Measurements from ENCODE around the gene QRICH2. TPM values are rescaled to one million over a fixed set of nuclear protein-coding genes. Genes with fewer than 3 reads are reported as not detected.

QRICH2 gene
- total RNA-seq, 4 donors from 2014 or later = 1.6 to 2.6 (median 2.0) TPM

DNA sequence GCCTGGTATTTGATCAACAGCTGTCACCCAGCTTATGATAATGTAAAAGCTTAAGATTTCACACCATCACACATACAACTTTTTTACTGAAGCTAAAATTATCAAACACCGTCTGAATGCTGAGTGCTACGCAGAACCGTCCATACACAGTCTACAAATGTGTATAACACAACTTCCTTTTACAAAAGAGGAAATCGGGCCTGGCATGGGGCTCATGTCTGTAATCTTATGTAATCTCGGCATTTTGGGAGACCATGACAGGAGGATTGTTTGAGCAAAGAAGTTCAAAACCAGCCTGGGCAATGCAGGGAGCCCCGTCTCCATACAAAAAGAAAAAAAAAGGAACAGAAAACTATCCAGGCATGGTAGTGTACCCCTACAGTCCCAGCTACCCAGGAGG is 19.6 kb upstream of the QRICH2 start:
- peaks cover 0 to 33% (median 9%) of the 10 kb centered on the region in 4 donors for H3K36me3 ChIP-seq
- TF ChIP-seq, protein P1, sequence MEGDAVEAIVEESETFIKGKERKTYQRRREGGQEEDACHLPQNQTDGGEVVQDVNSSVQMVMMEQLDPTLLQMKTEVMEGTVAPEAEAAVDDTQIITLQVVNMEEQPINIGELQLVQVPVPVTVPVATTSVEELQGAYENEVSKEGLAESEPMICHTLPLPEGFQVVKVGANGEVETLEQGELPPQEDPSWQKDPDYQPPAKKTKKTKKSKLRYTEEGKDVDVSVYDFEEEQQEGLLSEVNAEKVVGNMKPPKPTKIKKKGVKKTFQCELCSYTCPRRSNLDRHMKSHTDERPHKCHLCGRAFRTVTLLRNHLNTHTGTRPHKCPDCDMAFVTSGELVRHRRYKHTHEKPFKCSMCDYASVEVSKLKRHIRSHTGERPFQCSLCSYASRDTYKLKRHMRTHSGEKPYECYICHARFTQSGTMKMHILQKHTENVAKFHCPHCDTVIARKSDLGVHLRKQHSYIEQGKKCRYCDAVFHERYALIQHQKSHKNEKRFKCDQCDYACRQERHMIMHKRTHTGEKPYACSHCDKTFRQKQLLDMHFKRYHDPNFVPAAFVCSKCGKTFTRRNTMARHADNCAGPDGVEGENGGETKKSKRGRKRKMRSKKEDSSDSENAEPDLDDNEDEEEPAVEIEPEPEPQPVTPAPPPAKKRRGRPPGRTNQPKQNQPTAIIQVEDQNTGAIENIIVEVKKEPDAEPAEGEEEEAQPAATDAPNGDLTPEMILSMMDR (IDR thresholded peaks at IDR 0.05) = no peak
- no peak for TF ChIP-seq POLR2A (IDR thresholded peaks at IDR 0.05)
- TF ChIP-seq POLR2AphosphoS5 (IDR thresholded peaks at IDR 0.05) = no peak
- TF ChIP-seq EP300 (IDR thresholded peaks at IDR 0.05; ENCODE audit: low read depth) = no peak
- in situ Hi-C loops (cut with MboI; ENCODE audit: low pct_ligation_motif_present in 1 of 4, low pct_unique_long_range_greater_than_20kb in 1 of 4, low sequenced_read_pairs in 3 of 4) = no loop called here

GRCh38 chr17:76326306-76326705 is 18.2 kb upstream of the QRICH2 start:
- 87 to 100% methylated on average over 1 of the region's 1 CpG for WGBS, 2 donors (ENCODE audit: low coverage in 1 of 2)
- Histone ChIP-seq H3K27ac (no peak overlapping the region), H3K27me3 (no peaks in the 10 kb centered on the region), H3K9me3 (no peaks in the 10 kb centered on the region), H3K36me3 (peaks cover 0 to 25% (median 9%) of the 10 kb centered on the region in 4 donors), H3K4me1 (peaks cover 0 to 7% (median 6%) of the 10 kb centered on the region in 4 donors), H3K4me3 (no peak overlapping the region)
- no peak for TF ChIP-seq POLR2AphosphoS5 (IDR thresholded peaks at IDR 0.05)
- TF ChIP-seq EP300 (IDR thresholded peaks at IDR 0.05; ENCODE audit: low read depth) = no peak
- no peak for TF ChIP-seq POLR2A (IDR thresholded peaks at IDR 0.05)
- TF ChIP-seq, protein P1 (IDR thresholded peaks at IDR 0.05) = no peak
- in situ Hi-C loops (cut with MboI; ENCODE audit: low pct_ligation_motif_present in 1 of 4, low pct_unique_long_range_greater_than_20kb in 1 of 4, low sequenced_read_pairs in 3 of 4) (no loop called here), intact Hi-C loops (cut with DNase I; ENCODE audit: low total_unique reads) (no loop called here)
- no peak for DNase-seq

More for the DNA sequence above, 19.6 kb upstream of the QRICH2 start:
- 86 to 89% methylated on average over 6 of the region's 6 CpGs for WGBS, 2 donors (ENCODE audit: low coverage in 1 of 2)
- Histone ChIP-seq H3K9me3 (no peaks in the 10 kb centered on the region), H3K4me1 (peaks cover 0 to 13% (median 6%) of the 10 kb centered on the region in 4 donors), H3K27ac (no peak overlapping the region), H3K4me3 (no peak overlapping the region), H3K27me3 (no peaks in the 10 kb centered on the region)
- no peak for DNase-seq
- intact Hi-C loops (cut with DNase I; ENCODE audit: low total_unique reads) = no loop called here

DNA sequence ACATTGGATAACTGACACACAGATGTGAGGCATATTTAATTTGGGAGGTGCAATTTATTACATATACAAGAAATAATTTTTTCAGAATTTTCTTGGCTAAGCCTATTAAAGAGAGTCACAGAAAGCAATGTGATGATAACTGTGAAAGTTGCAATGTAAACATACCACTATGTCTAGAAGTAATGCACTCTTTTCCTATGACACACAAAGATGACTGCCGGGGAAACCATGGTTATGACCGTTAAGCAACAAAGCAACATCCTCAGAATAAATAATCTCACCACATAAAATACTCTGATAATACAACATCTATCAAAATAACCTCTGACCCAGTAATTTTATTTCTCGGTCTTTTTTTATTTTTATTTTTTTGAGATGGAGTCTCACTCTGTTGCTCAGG is 10.5 kb upstream of the QRICH2 start:
- in situ Hi-C loops (cut with MboI; ENCODE audit: low pct_ligation_motif_present in 1 of 4, low pct_unique_long_range_greater_than_20kb in 1 of 4, low sequenced_read_pairs in 3 of 4) = no loop called here

DNA sequence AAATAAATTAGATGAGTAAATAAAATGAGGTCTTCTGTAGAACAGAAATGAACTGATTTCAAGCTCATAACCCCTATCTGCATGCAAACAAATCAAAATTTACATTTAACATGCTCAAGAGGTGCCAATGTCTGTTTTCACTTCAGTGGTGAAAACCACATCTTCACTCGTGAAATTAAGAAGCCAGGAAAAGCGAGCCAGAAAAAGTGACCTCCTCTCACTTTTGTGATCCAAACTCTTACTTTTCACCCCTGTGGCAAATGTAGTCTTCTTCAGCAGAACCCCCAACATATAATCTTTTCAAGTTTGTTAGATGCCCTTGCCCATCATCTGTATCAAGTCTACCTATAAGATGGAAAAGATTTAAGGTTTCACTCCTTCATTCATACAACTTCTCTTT is 9.5 kb upstream of the QRICH2 start:
- no peak overlapping the region for H3K27ac ChIP-seq
- WGBS, 2 donors (ENCODE audit: low coverage in 1 of 2) = 91% methylated on average over 2 of the region's 2 CpGs
- no peak for DNase-seq
- H3K9me3 ChIP-seq = no peaks in the 10 kb centered on the region
- H3K4me1 ChIP-seq = no peaks in the 10 kb centered on the region
- no peaks in the 10 kb centered on the region for H3K27me3 ChIP-seq
- H3K36me3 ChIP-seq = peaks cover 0 to 8% (median under 1%) of the 10 kb centered on the region in 4 donors
- H3K4me3 ChIP-seq = no peak overlapping the region
- intact Hi-C loops (cut with DNase I; ENCODE audit: low total_unique reads) = no loop called here
- in situ Hi-C loops (cut with MboI; ENCODE audit: low pct_ligation_motif_present in 1 of 4, low pct_unique_long_range_greater_than_20kb in 1 of 4, low sequenced_read_pairs in 3 of 4) = no loop called here
- TF ChIP-seq POLR2AphosphoS5 (IDR thresholded peaks at IDR 0.05) (no peak), EP300 (IDR thresholded peaks at IDR 0.05; ENCODE audit: low read depth) (no peak), POLR2A (IDR thresholded peaks at IDR 0.05) (no peak)
- TF ChIP-seq, protein P1 (IDR thresholded peaks at IDR 0.05) = no peak

More for the DNA sequence above, 10.5 kb upstream of the QRICH2 start:
- Histone ChIP-seq H3K27ac (no peak overlapping the region), H3K4me3 (no peak overlapping the region), H3K27me3 (no peaks in the 10 kb centered on the region), H3K36me3 (peaks cover 0 to 4% (median 0%) of the 10 kb centered on the region in 4 donors), H3K9me3 (no peaks in the 10 kb centered on the region), H3K4me1 (no peaks in the 10 kb centered on the region)
- WGBS, 2 donors (ENCODE audit: low coverage in 1 of 2) = 83 to 91% methylated on average over 3 of the region's 3 CpGs
- intact Hi-C loops (cut with DNase I; ENCODE audit: low total_unique reads) = no loop called here
- DNase-seq = no peak
- TF ChIP-seq POLR2AphosphoS5 (IDR thresholded peaks at IDR 0.05) (no peak), POLR2A (IDR thresholded peaks at IDR 0.05) (no peak), EP300 (IDR thresholded peaks at IDR 0.05; ENCODE audit: low read depth) (no peak)
- TF ChIP-seq, protein P1 (IDR thresholded peaks at IDR 0.05) = no peak
